Measurements from ENCODE around the gene FUT4. TPM values are rescaled to one million over a fixed set of nuclear protein-coding genes. Genes with fewer than 3 reads are reported as not detected.

FUT4 gene
- total RNA-seq, 1 experiment from 2014 or later, result 5.7 TPM

- ChIA-PET RAD21 (ENCODE audit: low non-redundant PET in 1 of 2, low total read pairs in 2 of 2, uncharacterized antibody in 2 of 2, unreplicated experiment in 2 of 2) (no interaction called here), POLR2A (no interaction called here), CTCF (no interaction called here)
- Histone ChIP-seq H3K27ac (ENCODE audit: low read depth, low read length) (no peak overlapping the region), H3K4me2 (ENCODE audit: low read length) (no peak overlapping the region), H3K4me1 (ENCODE audit: control insufficient read depth in 1 of 2, insufficient read depth in 2 of 2, low read length in 2 of 2) (peaks cover 2 to 3% of the 10 kb centered on the region in 2 experiments; a peak in 3 of 4 replicates), H3K36me3 (ENCODE audit: control insufficient read depth in 1 of 2, insufficient read depth in 2 of 2, low read length in 2 of 2) (no peaks in the 10 kb centered on the region), H2AFZ (ENCODE audit: low read depth, low read length, poor library complexity, severe bottlenecking) (no peak overlapping the region), H3K9ac (ENCODE audit: low read length) (no peak overlapping the region), H3K4me3 (replicated peaks in 1 of 2; ENCODE audit: low read depth in 1 of 2, low read length in 2 of 2) (no peak overlapping the region), H4K20me1 (ENCODE audit: insufficient read depth) (no peaks in the 10 kb centered on the region), H3K27me3 (ENCODE audit: insufficient read depth, low read length) (no peaks in the 10 kb centered on the region), H3K9me3 (ENCODE audit: control insufficient read depth in 1 of 2, insufficient read depth in 1 of 2, low read depth in 1 of 2, low read length in 2 of 2) (no peaks in the 10 kb centered on the region), H3K9me2 (ENCODE audit: insufficient read depth) (no peaks in the 10 kb centered on the region), H3K79me2 (ENCODE audit: insufficient read depth, low read length) (no peaks in the 10 kb centered on the region)
- BruUV-seq (replicated peaks), result no TSS peak
- no peak for ATAC-seq
- no peak for TF ChIP-seq CEBPB (IDR thresholded peaks at IDR 0.05; ENCODE audit: low read depth)
- no peak for TF ChIP-seq SP1 (IDR thresholded peaks at IDR 0.05; ENCODE audit: low read depth)
- no peak for TF ChIP-seq ZFX (IDR thresholded peaks at IDR 0.05)
- no peak for DNase-seq (ENCODE audit: low read depth, low spot score)
- intact Hi-C loops (cut with micrococcal nuclease), result no loop called here
Observed at GRCh38 chr11:94557992-94558391, 14.3 kb downstream of the FUT4 start.

GRCh38 chr11:94558468-94558867 is 14.7 kb downstream of the FUT4 start:
- Histone ChIP-seq H3K9me2 (ENCODE audit: insufficient read depth) (no peaks in the 10 kb centered on the region), H3K27ac (ENCODE audit: low read depth, low read length) (no peak overlapping the region), H3K9ac (ENCODE audit: low read length) (no peak overlapping the region), H4K20me1 (ENCODE audit: insufficient read depth) (no peaks in the 10 kb centered on the region), H3K79me2 (ENCODE audit: insufficient read depth, low read length) (no peaks in the 10 kb centered on the region), H3K4me1 (ENCODE audit: control insufficient read depth in 1 of 2, insufficient read depth in 2 of 2, low read length in 2 of 2) (peaks cover 2 to 8% of the 10 kb centered on the region in 2 experiments; a peak in 3 of 4 replicates), H3K4me3 (replicated peaks in 1 of 2; ENCODE audit: low read depth in 1 of 2, low read length in 2 of 2) (no peak overlapping the region), H3K27me3 (ENCODE audit: insufficient read depth, low read length) (no peaks in the 10 kb centered on the region), H2AFZ (ENCODE audit: low read depth, low read length, poor library complexity, severe bottlenecking) (no peak overlapping the region), H3K36me3 (ENCODE audit: control insufficient read depth in 1 of 2, insufficient read depth in 2 of 2, low read length in 2 of 2) (no peaks in the 10 kb centered on the region), H3K9me3 (ENCODE audit: control insufficient read depth in 1 of 2, insufficient read depth in 1 of 2, low read depth in 1 of 2, low read length in 2 of 2) (no peaks in the 10 kb centered on the region), H3K4me2 (ENCODE audit: low read length) (no peak overlapping the region)
- RAD21 ChIA-PET (ENCODE audit: low non-redundant PET in 1 of 2, low total read pairs in 2 of 2, uncharacterized antibody in 2 of 2, unreplicated experiment in 2 of 2), result no interaction called here
- BruUV-seq (replicated peaks), result no TSS peak
- intact Hi-C loops (cut with micrococcal nuclease), result no loop called here
- TF ChIP-seq REST (IDR thresholded peaks at IDR 0.05; ENCODE audit: low read depth) (no peak), EZH2phosphoT487 (IDR thresholded peaks at IDR 0.05; ENCODE audit: borderline replicate concordance) (no peak), JUND (IDR thresholded peaks at IDR 0.05) (no peak), ZNF274 (IDR thresholded peaks at IDR 0.05; ENCODE audit: low read depth, low read length) (no peak)
- POLR2A ChIA-PET, result no interaction called here
- ATAC-seq (no peak), DNase-seq (ENCODE audit: low read depth, low spot score) (no peak)
- CTCF ChIA-PET, result no interaction called here
